NCI-H146 (cell line): ENCODE data around the gene CES3.

Experiments used
- DNase-seq: peaks from one replicate; lab custom pipeline; 2025; lab: John Stamatoyannopoulos, UW

Gene CES3, protein sequence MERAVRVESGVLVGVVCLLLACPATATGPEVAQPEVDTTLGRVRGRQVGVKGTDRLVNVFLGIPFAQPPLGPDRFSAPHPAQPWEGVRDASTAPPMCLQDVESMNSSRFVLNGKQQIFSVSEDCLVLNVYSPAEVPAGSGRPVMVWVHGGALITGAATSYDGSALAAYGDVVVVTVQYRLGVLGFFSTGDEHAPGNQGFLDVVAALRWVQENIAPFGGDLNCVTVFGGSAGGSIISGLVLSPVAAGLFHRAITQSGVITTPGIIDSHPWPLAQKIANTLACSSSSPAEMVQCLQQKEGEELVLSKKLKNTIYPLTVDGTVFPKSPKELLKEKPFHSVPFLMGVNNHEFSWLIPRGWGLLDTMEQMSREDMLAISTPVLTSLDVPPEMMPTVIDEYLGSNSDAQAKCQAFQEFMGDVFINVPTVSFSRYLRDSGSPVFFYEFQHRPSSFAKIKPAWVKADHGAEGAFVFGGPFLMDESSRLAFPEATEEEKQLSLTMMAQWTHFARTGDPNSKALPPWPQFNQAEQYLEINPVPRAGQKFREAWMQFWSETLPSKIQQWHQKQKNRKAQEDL

DNA sequence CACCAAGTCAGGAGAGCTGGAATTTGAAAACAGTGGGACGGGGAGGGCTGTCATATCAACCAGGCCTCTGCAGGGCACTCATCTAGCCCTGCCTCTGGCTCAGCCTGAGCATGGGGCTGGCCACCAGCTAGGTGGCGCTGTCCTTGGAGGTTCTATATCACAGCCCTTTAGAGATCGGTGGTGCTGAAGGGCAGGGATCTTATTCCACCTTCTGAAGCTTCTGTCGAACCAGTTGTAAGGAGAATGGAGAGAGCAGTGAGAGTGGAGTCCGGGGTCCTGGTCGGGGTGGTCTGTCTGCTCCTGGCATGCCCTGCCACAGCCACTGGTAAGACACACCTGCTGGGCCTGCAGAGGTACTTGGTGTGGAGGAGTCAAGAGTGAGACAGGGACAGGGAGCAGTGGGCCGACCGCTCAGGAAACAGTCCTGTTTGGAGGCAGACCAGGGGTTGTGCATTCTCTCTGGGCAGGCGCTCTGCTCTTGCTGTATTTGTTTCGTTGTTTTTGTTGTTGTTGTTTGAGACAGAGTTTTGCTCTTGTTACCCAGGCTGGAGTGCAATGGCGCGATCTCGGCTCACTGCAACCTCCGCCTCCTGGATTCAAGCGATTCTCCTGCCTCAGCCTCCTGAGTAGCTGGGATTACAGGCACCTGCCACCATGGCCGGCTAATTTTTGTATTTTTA lies at the start of gene CES3:
CES3 (plus strand) TSS at position 202 of the 680 bp plus-strand sequence; CDS start at position 244, 42 bp downstream.
- peak; percentile 65 for DNase-seq

DNA sequence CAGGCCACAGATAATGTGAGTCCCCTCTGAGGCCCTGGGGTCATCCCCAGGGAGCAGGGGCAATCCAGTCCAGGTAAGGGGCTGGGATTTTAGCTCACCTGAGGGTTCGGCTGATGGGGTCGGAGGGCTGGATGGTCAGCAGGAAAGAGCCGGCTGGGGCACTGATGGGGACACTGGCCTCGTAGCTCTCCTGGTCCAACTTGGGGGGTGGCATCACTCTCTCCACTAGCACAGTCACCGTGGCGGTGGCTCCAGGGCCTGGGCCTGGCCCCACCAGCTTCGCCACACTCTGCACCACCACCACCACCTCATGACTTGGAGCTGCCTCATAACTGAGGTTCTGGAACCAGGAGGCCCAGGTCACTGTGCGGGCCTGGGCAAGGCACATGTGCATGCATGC lies 49.3 kb upstream of the CES3 start:
- no peak for DNase-seq

DNA sequence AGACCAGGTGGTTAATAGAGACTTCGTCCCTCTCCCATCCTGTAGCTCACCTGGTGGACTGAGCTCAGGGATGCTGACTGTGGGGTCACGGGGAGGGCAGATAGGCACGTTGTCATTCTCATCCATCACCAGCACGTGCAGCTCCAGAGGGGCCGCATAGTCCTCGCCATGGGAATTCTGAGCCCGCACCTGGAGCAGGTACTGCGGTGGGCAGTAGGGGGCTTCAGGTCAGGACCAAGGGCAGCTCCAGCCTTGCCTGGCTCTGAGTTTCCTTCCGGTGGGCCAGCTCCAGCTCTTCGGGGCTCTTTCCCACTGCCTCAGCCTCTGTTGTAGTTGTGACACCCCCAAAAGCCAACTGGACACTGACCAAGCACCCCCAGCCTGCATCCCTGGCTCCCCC lies 48.0 kb upstream of the CES3 start:
- no peak for DNase-seq

DNA sequence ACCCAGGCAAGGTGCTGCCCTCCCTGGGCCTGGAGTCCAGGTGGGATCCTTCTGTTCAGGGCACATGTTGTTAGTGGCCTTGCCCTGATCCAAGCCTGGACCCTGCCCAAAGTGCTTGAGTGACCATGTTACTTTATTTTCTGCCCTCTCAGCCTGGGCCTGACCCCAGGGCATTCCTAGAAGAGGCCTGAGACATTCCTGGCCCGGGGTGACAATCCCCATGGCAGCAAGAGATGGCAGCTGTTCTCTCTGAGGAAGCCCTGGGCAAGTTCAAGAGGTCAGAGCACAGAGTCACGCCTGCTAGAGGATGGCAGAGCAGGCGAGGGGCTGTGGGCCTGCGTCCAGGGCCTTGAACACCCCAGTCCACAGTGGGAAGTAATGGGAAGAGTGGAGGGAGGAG lies 47.4 kb upstream of the CES3 start:
- no peak for DNase-seq

DNA sequence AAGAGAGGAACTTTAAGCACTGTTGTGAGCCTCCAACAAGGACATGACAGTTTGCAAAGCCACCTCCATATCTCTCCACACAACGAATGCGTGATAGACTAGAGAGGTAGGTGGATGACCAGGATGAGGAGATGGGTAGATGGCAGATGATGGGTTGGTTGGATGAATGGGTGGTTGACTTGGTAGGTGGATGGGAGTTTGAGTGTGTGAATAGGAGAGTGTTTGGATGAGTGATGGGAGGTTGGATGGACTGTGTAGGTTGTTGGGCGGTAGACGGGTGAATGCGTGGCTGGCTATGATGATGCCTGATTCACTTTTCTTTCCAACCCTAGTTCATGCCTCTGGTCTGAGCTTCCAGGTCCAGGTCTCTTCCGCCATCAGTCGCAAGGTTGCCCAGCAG lies 46.5 kb upstream of the CES3 start:
- DNase-seq: no peak

DNA sequence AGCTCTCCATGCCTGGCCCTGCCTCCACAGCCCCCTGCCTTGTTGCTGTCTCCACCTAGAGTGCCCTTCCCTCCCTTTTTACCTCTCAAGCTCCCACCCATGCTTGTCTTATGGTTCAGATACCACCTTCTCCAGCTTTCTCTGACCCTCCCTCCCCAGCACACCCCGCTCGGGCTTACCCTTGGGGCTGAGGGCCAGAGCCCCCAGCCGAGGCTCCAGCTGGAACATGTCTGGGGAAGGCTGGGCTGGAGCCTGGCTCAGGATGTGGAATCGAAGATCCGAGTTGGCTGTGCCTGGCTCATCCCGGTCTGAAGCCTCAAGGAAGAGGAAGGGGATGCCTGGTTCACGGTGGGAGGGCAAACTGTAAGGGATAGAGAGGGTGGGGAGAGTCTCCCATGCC lies 46.0 kb upstream of the CES3 start:
- no peak for DNase-seq

DNA sequence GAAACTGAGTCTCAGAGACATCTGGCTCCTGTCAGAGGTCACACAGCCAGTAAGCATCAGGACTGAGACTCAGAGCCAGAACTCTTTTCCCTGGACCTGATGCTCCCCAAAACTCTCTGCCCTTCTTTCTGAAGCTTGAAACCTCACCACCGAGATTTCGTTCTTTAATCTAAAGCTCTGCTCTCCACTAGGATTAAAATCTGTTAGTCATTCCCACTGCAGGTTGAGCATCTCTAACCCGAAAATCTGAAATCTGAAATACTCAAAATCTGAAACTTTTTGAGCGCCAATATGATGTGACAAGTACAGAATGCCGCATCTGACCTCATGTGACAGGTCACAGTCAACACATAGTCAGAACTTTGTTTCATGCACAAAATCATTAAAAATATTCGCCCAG lies 44.5 kb upstream of the CES3 start:
- DNase-seq: no peak

DNA sequence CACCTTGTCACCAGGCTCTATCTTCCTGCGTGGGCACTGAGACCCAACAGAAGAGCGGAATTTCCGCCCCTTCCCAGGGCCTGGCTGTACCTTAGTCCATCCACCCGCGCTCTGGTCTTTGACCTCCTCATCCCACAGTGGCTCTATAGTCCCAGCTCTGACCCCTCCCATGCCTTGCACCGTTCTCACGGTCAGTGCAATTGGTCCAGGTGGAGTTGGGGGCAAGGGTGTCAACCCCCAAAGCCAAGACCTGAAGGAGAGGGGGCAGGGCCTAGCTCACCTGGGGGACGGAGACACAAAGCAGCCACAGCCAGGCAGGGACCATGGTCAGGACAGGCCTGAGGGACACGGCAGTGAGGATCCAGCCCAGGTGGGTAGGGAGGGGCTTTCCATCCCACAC lies 43.3 kb upstream of the CES3 start:
- DNase-seq: no peak

DNA sequence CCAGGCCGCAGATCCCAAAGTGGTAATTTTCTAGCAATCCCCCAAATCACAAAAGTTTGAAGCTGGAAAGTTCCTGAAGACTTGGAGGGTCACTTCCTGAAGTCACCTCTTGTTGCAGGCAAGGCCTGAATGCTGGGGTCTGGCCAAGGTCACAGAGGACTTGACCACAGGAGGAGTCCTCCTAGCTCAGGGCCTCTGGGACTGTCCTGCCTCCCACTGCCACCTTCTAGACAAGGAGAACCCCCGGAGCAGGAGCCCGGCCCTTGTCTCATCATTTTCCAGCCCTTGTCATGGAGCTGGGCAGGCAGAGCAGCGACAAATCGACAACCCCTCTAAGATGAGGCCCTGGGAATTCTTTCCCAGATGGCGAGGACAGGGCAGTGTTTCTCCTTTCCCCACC lies 42.7 kb upstream of the CES3 start:
- no peak for DNase-seq

DNA sequence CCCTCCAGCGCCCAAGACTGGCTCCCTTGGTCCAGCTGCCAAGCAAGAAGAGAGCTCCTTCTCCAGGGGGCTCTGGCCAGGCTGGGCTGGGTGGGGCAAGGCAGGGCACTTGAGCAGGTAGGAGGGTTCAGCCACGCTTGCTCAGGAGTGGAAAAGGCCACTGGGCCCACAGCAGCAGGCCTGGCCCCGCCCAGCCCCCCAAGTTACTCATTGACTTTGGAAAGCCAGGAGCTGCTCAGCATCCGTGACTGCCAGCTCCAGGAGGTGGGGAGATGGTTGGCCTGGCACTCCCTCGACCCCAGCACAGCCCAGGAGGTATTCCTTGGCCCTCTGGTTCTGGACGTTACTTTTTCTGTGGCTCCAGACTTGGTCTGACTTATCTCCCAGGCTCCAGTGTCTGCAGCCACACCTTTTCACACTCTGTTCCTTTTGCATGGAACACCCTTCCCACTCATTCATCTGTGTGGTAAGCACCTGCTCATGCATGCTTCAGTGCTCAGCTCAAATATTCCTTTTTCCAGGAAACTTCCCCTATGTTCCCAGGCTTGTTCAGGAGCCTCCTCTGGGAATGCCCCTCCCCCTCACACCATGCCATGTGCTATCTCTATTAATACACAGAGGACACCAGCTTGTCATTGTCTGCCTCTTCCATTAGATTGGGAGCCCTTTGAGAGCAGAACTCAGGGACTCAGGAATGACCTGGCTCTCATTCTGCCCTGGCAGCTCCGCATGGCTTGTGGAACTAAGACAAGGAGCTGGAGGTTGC lies 42.1 kb upstream of the CES3 start, which contains the start of gene CDH16:
CDH16 (minus strand) TSS at position 83 of the 766 bp plus-strand sequence. CDS start 820 bp downstream, outside the sequence.
- no peak for DNase-seq

DNA sequence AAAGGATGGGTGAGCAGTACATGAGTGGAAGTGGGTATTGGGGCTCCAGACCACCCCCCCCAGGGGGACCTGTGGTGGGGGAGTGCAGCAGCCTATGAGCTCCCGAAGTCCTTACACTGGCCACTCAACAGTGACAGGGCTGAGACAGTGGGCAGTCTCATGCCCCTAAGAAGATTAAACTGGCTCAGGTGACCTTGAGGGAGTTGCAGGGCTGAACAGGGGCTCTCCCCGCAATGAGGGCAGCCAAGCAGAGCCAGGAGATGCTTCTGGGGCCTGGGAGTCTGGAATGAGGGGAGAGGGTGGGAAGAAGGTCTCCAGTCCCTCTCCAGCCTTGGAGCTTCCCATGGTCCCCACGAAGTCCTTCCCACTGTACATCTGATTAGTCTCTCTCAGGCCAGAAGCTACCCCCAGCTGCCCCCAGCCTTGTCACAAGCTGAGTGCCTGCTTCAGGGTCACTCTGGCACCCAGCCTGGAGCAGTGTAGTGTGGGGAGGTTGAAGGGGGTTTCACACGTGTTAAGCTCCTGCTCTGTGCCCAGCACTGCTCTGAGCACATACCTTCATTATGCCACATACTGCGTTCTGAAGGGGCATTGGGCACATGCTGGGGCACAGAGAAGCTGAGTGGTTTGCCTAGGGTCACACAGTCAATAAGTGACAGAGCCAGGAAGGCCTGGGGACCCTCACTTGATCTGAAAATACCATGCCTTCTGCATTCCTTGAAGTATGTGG lies 41.3 kb upstream of the CES3 start:
- DNase-seq: no peak

DNA sequence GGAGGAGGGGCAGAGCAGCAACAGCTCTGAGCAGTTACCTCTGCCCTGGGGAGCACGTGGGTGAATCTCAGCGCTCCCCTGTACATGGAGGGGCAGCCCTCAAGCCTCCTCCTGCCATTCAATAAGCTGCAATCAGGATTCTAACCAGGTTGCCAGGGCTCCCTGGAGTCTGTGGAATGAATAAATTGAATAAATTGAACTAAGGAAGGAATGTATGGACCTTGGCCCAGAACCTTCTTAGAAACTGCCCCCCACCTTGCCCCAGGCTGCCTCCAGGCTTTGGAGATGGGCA lies 40.8 kb upstream of the CES3 start:
- DNase-seq: no peak

DNA sequence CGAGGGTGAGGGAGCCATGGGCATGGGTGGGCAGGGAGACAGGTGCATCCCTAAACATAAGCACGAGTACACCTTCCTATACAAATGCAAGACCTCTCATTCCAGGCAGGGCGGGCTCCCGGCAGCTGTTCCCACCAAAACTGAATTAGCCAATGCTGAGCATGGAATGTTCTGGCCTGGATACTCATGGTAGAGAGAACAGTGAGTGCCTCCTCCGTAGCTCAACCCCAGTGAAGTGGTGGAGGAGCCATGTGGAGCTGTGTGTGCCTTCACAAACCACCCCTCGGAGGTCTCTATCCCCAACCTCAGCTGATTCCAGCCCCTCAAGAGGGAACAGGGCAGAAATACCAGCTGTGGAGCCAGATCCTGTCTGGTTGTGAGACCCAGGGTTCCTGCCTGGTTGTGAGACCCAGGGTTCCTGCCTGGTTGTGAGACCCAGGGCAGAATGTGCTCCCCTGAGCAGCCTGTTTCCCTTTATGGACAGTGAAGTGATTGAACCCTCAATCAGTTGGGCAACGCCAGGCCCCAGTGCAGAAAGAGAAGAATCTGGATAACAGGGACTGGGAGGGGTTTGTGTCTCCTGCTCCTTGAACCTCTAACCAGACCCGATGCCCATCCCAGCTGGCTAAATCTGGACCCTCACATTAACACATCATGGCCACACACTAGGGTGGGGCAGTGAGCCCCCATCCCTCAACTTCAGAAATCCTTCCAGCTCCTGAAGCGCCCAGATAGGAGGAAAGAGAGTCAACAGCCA lies 40.0 kb upstream of the CES3 start:
- DNase-seq: no peak

DNA sequence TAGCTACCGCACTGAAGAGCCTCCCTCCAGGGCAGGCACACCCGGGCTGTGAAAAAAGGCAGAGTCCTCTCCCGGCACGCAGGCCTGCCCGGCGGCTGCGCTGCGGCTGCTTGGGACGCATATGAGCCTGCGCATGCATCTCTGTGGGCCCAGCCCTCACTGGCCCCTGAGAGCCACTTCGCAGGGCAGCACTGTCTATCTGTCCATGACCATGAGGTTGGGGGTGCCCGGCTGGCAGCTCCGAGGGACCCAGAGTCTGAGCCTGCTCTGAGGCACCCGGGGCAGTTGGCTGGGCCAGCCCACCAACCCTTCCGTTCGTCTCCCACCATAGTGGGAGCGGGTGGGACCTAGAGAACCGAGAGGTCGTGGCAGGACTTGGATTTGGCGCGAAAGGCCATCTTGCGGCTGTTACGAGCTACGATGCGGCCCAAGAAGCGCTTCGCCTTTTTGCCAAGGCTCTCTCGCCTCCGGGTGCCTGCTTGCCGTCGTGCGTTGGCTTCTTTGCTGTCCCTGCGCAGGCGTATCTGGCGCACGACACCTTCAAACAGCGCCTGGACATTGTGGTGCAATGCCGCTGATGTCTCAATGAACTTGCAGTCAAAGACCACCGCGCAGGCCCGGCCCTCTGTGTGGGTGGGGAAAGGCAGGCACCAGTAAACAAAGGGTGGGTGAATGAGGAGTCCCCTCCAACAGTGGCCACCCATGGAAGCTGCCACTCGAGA lies 39.2 kb upstream of the CES3 start:
- DNase-seq: no peak

DNA sequence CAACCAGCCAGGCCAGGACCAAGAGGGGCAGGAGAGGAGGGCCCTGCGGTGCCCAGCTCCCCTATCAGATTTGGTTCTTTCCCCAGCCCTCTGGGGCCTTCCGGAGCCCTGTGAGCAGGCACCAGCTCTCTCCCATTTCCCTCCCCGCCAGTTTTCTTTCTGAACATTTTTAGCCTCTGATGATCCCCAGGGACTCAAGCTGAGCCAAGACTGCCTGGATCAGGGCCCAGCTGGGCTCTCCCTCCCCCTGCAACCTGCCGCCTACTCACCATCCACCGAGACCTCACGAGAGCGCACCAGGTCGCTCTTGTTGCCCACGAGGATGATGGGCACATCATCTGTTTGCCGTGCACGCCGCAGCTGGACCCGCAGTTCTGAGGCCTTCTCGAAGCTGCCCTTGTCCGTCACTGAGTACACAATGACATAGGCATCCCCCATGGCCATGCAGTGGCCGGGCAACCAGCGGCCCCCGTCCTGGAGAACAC lies 37.8 kb upstream of the CES3 start:
- DNase-seq: no peak

DNA sequence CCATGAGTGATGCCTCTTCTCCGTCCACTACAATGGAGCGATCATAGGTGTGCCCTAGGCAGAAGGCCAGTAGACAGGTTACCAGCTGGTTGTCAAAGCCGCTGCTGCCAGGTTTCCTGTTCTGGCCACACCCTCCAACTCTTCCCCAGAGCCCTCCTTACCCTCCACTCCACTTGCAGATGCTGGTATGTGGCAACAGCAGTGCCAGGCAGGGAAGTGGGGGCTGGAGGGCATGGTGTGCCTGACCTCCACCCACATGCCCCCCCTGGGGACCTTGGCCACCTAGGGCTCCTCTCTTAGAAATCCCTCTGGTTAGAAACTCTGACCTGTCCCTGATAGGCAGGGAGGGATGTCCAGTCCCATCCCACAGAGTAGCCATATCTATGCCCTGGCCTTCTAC lies 37.2 kb upstream of the CES3 start:
- DNase-seq: no peak

DNA sequence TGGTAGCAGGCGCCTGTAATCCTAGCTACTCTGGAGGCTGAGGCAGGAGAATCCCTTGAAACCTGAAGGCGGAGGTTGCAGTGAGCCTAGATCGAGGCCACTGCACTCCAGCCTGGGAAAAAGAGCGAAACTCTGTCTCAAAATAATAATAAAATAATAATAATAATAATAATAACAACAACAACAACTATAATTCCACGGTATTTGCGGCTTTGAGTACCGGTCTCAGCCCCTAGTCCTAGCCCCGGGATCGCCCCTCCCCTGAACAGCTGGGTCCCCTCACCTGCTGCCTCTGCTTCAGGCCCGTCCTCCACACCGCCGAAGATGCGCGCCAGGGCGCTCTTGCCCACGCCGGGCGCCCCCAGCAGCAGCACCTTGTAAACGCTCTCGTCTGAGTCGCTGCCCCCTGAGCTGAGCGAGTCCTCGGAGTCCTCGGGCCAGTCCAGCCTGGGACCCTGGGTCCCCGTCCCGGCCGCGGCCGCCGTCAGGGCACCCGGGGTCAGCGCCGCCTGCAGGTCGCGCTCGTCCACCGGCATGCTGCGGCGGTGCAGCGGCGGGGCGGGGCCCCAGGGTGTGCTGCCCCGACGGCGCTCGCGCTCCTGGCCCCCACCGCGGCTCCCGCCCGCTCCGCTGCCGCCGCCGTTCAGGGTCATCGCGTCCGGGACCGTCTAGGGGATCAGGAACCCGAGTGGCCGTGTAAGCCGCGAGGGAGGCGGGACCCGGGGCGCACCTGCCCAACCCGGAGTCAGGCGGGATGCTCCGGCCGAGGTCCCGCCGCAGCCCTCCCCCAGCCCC lies 36.3 kb upstream of the CES3 start:
- DNase-seq: no peak

DNA sequence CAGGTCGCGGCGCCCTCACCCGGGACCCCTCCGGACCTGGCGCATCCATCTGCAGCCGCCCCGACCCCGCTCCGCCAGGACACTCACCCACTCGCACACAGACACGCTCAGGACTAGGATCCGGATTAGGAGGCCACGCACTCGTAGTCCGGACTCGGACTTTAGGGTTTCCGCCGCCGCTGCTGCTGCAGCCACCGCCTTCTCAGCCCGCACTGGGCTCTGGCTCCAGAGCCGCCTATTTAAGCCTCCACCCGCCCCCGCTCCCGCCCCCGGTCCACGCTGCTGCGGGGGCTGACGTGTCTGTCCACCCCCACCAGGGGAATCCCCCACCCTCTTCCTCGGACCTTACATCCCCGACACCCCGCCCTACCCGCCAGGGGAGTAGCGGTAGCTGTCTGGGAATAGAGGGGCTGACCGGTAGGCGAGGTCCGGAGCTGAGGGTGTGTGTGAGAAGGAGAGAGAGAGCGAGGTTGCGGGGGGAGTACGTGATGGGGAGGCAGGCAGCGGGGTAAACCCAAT lies 35.7 kb upstream of the CES3 start, which contains the start of gene RRAD:
RRAD (minus strand) TSS at position 214 of the 519 bp plus-strand sequence. CDS start 356 bp downstream, outside the sequence.
- no peak for DNase-seq
